Non-pigmented ciliary epithelial cell (primary cell): Measurements from ENCODE around the gene GRIP2.

Experiments used
- DNase-seq: peaks from one replicate; pipeline ENCODE4 v3.0.0-alpha.2; 2010; ENCODE audit warnings: low read depth

Gene GRIP2

GRCh38 chr3:14483286-14483685, 56.9 kb downstream of the GRIP2 start:
- DNase-seq: no peak

DNA sequence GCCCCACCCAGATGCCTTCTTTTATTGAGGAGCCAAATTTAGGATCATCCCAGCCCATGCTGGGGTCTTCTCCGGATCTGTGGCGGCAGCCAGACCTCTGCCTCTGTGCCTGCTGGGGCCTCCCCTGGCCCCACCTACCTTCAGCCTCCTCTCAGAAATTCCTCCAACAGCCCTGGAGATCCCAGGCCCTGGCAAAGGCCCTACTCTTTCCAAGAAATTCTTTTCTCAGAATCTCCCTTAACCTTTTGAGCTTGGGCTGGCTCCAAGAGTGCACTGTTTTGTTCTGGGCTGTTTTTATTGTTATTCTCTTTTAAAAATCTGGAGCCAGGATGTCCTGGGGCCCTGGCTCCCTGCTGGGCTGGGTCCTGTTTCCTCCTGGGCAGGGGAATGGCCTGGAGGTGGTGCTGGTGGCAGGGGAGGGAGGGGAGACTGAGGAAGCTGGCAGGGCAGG, 57.8 kb downstream of the GRIP2 start:
- DNase-seq: no peak

GRCh38 chr3:14481646-14482036, 58.5 kb downstream of the GRIP2 start:
- DNase-seq: no peak

- no peak for DNase-seq
These were observed 59.0 kb downstream of the GRIP2 start for GRCh38 chr3:14481018-14481645.

- peak; percentile 81 for DNase-seq
These were observed 59.7 kb downstream of the GRIP2 start for GRCh38 chr3:14480207-14481017.

- no peak for DNase-seq
These were observed 60.6 kb downstream of the GRIP2 start for GRCh38 chr3:14479591-14479990.

- no peak for DNase-seq
These were observed 61.1 kb downstream of the GRIP2 start for GRCh38 chr3:14478956-14479550.

- no peak for DNase-seq
These were observed 62.7 kb downstream of the GRIP2 start for GRCh38 chr3:14477311-14477935.

DNA sequence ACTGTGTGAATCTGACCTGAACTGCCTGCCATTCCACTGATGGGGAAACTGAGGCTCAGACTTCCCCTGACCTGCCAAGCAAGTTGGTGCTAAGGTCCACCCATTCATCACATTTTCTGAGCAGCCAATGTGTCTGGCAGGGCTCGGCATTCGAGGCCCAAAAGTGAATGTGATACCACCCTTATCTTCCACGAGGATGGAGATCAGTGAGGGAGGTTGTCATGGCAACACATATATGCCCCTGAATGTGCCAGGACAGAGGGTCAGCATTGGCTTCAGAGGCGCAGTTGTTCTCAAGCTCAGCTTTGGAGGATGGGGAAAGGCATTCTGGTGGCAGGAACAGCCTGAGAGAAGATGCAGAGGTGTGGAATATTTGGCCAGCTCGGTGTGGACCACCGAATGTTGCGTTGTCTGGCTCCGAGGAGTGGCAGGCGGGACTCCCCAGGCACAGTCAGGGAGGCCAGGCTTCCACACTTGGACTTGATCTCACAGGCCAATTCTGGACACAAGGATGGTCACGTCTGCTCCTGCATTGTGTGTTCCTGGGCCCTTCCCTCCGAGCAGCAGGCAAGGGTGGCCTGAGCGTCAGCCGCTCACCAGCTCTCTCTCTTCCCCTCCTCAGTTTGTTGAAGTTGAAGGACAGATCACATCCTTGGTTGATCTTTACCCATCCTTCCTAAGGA, 63.4 kb downstream of the GRIP2 start:
- DNase-seq: no peak

- DNase-seq: no peak
These were observed 64.5 kb downstream of the GRIP2 start for GRCh38 chr3:14475621-14476020.

GRCh38 chr3:14474363-14475081, 65.6 kb downstream of the GRIP2 start:
- no peak for DNase-seq

DNA sequence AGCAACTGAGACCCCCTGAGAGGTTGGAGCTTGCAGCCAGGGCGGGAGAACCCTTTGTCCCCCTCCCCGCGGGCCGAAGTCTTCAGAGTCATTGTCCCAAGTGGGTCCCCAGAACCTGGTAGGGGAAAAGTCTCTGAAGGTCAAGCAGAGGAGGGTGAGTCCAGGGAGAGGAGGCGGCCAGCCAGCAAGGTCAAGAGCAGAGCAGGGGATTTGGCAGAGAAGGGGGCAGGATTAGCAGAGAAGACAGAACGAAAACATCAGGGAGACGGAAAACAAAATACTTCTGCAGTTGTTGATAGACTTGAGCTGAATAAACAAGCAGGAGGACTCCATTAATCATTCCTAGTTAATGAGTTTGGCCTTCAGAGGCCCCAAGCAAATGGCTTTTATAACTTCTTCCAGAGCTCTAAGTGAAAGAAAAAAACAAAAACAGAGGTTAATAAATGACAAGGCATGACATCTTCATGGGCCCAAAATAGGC, 66.7 kb downstream of the GRIP2 start:
- no peak for DNase-seq

GRCh38 chr3:14472471-14473351, 67.4 kb downstream of the GRIP2 start:
- no peak for DNase-seq

- no peak for DNase-seq
These were observed 68.5 kb downstream of the GRIP2 start for GRCh38 chr3:14471690-14472089.

- no peak for DNase-seq
These were observed 69.1 kb downstream of the GRIP2 start for GRCh38 chr3:14471016-14471415.

DNA sequence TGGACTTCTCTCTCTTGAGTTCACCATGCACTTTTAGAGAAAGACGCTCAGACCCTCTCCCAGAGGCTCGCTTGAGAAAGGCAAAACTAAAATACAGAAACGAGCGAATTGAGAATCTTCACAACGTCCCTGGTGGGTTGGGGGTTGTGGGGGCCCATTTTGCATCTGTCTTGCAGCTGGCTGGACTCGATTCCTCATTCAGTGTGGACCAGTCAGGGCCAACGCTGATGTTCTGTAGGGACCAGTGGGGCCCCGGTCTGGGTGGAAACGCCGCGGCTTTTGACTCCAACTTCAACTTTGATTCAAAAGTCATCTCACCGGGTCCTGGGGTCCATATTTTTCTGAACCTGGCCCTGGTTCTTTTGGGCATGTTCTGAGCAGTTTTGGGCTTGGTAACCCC, 69.7 kb downstream of the GRIP2 start:
- no peak for DNase-seq

DNA sequence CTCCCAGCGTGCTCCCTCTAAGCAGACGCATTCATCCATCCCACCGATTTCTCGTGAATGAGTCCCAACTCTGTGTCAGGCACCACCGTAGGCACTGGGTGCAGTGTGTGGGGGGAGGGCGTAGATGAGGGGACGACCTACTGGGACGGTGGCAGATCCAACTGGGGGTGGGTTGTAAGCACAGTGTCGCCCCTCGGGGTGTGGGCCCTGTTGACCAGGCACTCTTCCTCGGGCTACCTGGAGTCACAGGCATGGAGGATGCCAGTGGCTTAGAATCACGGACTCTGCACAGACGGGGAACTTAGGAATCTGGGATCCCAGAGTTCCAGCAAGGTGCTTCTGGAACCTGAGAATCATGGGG, 71.5 kb downstream of the GRIP2 start:
- no peak for DNase-seq

DNA sequence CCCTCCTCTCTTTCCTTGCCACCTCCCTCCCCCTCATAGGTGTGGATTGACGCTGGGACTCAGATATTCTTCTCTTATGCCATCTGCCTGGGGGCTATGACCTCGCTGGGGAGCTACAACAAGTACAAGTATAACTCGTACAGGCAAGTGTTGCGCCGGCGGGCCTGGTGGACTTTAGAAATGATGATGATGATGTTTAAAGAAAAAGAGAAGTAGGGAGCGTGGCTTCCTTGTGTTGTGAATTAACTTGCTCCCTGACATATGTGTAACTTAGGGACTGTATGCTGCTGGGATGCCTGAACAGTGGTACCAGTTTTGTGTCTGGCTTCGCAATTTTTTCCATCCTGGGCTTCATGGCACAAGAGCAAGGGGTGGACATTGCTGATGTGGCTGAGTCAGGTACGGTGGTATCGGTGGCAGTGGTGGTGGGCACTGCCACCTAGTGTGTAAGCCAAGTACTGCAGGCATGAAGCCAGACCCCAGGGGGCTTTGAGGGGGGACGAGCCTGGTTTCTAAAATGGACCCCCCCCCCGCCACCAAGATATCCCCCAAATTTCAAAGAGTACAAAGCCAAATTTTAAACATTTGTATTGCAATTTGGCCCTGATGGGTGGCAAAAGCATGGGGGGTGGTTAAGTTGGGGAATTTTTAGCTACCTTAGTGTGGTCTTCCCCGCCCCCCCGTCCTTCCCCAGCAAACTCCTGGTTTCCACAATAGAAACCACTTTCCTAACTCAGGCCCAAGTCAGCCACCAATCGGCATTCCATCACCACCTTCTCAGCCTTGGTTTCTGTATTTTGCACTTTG, 72.1 kb downstream of the GRIP2 start:
- no peak for DNase-seq

- no peak for DNase-seq
These were observed 73.8 kb downstream of the GRIP2 start for GRCh38 chr3:14466179-14466903.
